Liver (tissue), 3 donors: ENCODE data around the gene SCARB1.

Experiments
- FOXA1 ChIP-seq: IDR thresholded peaks from 2 replicates; pipeline ENCODE4 v1.6.1; 2016; ENCODE audit warnings: antibody characterized with exemption
- FOXA2 ChIP-seq: IDR thresholded peaks from 2 replicates; pipeline ENCODE4 v1.6.1; 2016; ENCODE audit warnings: antibody characterized with exemption
- GABPA ChIP-seq, 2 donors: IDR thresholded peaks in 1 of 2; conservative IDR thresholded peaks in 1 of 2; 2 replicates each; pipeline ENCODE4 v1.6.1; 2016; ENCODE audit warnings: antibody characterized with exemption in 2 of 2, mild to moderate bottlenecking in 1 of 2, moderate library complexity in 1 of 2
- HNF4A ChIP-seq, 2 donors: conservative IDR thresholded peaks; 2 replicates each; pipeline ENCODE4 v1.6.1; 2016; ENCODE audit warnings: antibody characterized with exemption in 2 of 2, mild to moderate bottlenecking in 2 of 2
- HNF4G ChIP-seq: IDR thresholded peaks from 2 replicates; pipeline ENCODE4 v1.6.1; 2016; ENCODE audit warnings: antibody characterized with exemption
- JUND ChIP-seq, 2 donors: IDR thresholded peaks; 2 replicates each; pipeline ENCODE4 v1.6.1; 2016; ENCODE audit warnings: antibody characterized with exemption in 2 of 2
- RAD21 ChIP-seq, 2 donors: IDR thresholded peaks; 2 replicates each; pipeline ENCODE4 v1.6.1; 2016; ENCODE audit warnings: antibody characterized with exemption in 2 of 2, mild to moderate bottlenecking in 2 of 2
- RXRA ChIP-seq, 2 donors: IDR thresholded peaks; 2 replicates each; pipeline ENCODE4 v1.6.1; 2017 to 2018; ENCODE audit warnings: antibody characterized with exemption in 2 of 2, mild to moderate bottlenecking in 1 of 2
- SP1 ChIP-seq: IDR thresholded peaks from 2 replicates; pipeline ENCODE4 v1.6.1; 2018; ENCODE audit warnings: antibody characterized with exemption, mild to moderate bottlenecking
- TAF1 ChIP-seq: conservative IDR thresholded peaks from 2 replicates; pipeline ENCODE4 v1.6.1; 2016; ENCODE audit warnings: antibody characterized with exemption, mild to moderate bottlenecking
- YY1 ChIP-seq: IDR thresholded peaks from 2 replicates; pipeline ENCODE4 v1.6.1; 2016; ENCODE audit warnings: antibody characterized with exemption, mild to moderate bottlenecking
- TF ChIP-seq, protein P1 (sequence below): fragments of 150-350 bp; IDR thresholded peaks from 2 replicates; pipeline ENCODE4 v1.5.1; 2017; ENCODE audit warnings: improper control_type of control experiment, low read depth, low read length; ENCODE audit not compliant: missing input control
- donor health status: healthy.
- donor health status: healthy.

- TF ChIP-seq, protein P1, sequence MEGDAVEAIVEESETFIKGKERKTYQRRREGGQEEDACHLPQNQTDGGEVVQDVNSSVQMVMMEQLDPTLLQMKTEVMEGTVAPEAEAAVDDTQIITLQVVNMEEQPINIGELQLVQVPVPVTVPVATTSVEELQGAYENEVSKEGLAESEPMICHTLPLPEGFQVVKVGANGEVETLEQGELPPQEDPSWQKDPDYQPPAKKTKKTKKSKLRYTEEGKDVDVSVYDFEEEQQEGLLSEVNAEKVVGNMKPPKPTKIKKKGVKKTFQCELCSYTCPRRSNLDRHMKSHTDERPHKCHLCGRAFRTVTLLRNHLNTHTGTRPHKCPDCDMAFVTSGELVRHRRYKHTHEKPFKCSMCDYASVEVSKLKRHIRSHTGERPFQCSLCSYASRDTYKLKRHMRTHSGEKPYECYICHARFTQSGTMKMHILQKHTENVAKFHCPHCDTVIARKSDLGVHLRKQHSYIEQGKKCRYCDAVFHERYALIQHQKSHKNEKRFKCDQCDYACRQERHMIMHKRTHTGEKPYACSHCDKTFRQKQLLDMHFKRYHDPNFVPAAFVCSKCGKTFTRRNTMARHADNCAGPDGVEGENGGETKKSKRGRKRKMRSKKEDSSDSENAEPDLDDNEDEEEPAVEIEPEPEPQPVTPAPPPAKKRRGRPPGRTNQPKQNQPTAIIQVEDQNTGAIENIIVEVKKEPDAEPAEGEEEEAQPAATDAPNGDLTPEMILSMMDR: no peak
- TF ChIP-seq RAD21 (IDR thresholded peaks at IDR 0.05): peak; percentile 66 to 76
- TF ChIP-seq YY1: peak; percentile 78
- peak in 1 of 2 donors; percentile 40 for TF ChIP-seq JUND (IDR thresholded peaks at IDR 0.05)
- peak; percentile 64 to 70 for TF ChIP-seq HNF4A (conservative IDR thresholded peaks at IDR 0.05)
- TF ChIP-seq FOXA1: no peak
- TF ChIP-seq TAF1: no peak
- TF ChIP-seq GABPA (IDR thresholded peaks at IDR 0.05 in 1 of 2, conservative IDR thresholded peaks at IDR 0.05 in 1 of 2): peak in 1 of 2 donors; percentile 61
- peak; percentile 93 for TF ChIP-seq SP1
- TF ChIP-seq FOXA2: peak; percentile 8
- TF ChIP-seq RXRA (IDR thresholded peaks at IDR 0.05): peak; percentile 79 to 86
- peak; percentile 44 for TF ChIP-seq HNF4G
Observed at GRCh38 chr12:124754949-124755800, 108.5 kb downstream of the SCARB1 start.
